Tibial nerve (tissue), 4 donors: ENCODE measurements around the gene ATP5ME. TPM values are rescaled to one million over a fixed set of nuclear protein-coding genes. Genes with fewer than 3 reads are reported as not detected.

Source experiments
- DNase-seq, 2 donors: peaks; one replicate each; pipeline ENCODE4 v3.0.0-alpha.2; 2019; ENCODE audit warnings: low spot score in 2 of 2
- H3K27ac ChIP-seq, 4 donors: fragments of 200-600 bp; sonication (generic) in 3 of 4; one replicate each; pipeline ENCODE4 v1.5.1; 2017 to 2019; ENCODE audit warnings: mild to moderate bottlenecking in 1 of 4
- H3K27me3 ChIP-seq, 2 donors: fragments of 200-600 bp; sonication (generic) in 1 of 2; one replicate each; pipeline versions ENCODE4 v1.5.1 to v1.6.0; 2017 to 2019
- H3K36me3 ChIP-seq, 3 donors: fragments of 200-600 bp; sonication (generic); one replicate each; pipeline ENCODE4 v1.5.1; 2018 to 2019
- H3K4me1 ChIP-seq, 4 donors: fragments of 200-600 bp; sonication (generic) in 3 of 4; one replicate each; pipeline ENCODE4 v1.5.1; 2017 to 2019
- H3K4me3 ChIP-seq, 4 donors: fragments of 200-600 bp; sonication (generic) in 3 of 4; one replicate each; pipeline ENCODE4 v1.5.1; 2017 to 2019; ENCODE audit warnings: mild to moderate bottlenecking in 1 of 4, moderate library complexity in 1 of 4
- H3K9me3 ChIP-seq, 4 donors: fragments of 200-600 bp; sonication (generic) in 3 of 4; one replicate each; pipeline ENCODE4 v1.5.1; 2017 to 2019
- EP300 ChIP-seq, 2 donors: sonication (generic); formaldehyde crosslinking; IDR thresholded peaks; one replicate each; pipeline ENCODE4 v1.6.1; 2017; ENCODE audit warnings: antibody characterized with exemption in 2 of 2, mild to moderate bottlenecking in 1 of 2
- POLR2A ChIP-seq, 2 donors: fragments of 450-650 bp; IDR thresholded peaks; one replicate each; pipeline ENCODE4 v1.6.1; 2017; ENCODE audit warnings: antibody characterized with exemption in 2 of 2, mild to moderate bottlenecking in 2 of 2, moderate library complexity in 2 of 2
- WGBS, 2 donors: methylation state at CpG; one replicate each; pipeline ENCODE4 v1.1.5; 2018; 5-methylcytosine and 5-hydroxymethylcytosine counted together
- total RNA-seq, 4 donors: library from RNA; depleted of rRNA; stranded (reverse); fragments of >200 nt; gene quantifications; one replicate each; pipeline ENCODE4 v1.1.0, GENCODE V29; 2016
- TF ChIP-seq, protein P1 (sequence below), 5 experiments: fragments of 200-600 bp in 3 of 5; fragments of 450-650 bp in 2 of 5; sonication (generic) in 3 of 5; IDR thresholded peaks; one replicate each; pipeline ENCODE4 v1.5.1; 2016 to 2019; ENCODE audit warnings: antibody characterized with exemption in 5 of 5, mild to moderate bottlenecking in 3 of 5, moderate library complexity in 2 of 5

Gene ATP5ME
- total RNA-seq, 4 donors from 2014 or later = 50.0 to 219 (median 139) TPM

DNA sequence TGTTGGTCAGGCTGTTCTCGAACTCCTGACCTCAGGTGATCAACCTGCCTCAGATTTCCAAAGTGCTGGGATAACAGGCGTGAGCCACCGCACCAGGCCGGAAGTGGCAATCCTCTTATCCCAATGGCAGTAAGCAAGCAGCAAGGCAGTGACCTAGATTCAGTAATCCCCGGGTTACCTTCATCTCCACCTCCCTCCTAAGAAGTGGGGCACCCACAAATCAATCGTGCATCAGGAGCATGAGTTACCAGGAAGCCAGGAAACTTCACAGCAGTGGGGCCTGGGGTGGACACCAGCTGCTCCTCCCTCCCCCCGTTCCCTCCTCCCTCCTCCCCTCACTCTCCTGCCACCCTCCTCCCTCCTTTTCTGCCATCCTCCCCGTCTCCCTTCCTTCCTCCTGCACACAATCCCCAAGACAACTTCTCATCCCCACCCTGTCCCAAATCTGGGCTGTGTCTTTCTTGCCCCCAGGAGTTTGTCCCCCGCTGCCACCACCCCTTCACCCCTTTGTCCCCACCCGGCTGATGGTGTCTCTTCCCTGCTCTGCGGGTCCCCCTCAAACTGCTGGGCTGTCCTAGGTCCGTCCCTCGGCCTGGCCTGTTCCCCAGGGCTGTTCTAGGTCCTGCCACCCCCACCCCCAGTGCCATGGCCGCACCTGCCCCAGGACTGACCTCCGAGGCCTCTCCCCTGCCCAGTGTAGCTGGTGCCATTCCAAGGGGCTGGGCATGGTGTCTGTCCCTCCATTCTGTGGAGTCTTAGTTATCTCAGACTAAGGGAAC is 46.5 kb downstream of the ATP5ME start:
- H3K9me3 ChIP-seq = peaks cover 0 to 21% (median 0%) of the 10 kb centered on the region in 4 donors
- H3K4me3 ChIP-seq = no peak overlapping the region
- no peaks in the 10 kb centered on the region for H3K36me3 ChIP-seq
- H3K27ac ChIP-seq = no peak overlapping the region
- no peak for DNase-seq
- no peaks in the 10 kb centered on the region for H3K27me3 ChIP-seq
- WGBS, 2 donors = 73 to 76% methylated on average over 14 to 15 of the region's 15 CpGs
- TF ChIP-seq POLR2A (IDR thresholded peaks at IDR 0.05) = no peak
- TF ChIP-seq, protein P1, sequence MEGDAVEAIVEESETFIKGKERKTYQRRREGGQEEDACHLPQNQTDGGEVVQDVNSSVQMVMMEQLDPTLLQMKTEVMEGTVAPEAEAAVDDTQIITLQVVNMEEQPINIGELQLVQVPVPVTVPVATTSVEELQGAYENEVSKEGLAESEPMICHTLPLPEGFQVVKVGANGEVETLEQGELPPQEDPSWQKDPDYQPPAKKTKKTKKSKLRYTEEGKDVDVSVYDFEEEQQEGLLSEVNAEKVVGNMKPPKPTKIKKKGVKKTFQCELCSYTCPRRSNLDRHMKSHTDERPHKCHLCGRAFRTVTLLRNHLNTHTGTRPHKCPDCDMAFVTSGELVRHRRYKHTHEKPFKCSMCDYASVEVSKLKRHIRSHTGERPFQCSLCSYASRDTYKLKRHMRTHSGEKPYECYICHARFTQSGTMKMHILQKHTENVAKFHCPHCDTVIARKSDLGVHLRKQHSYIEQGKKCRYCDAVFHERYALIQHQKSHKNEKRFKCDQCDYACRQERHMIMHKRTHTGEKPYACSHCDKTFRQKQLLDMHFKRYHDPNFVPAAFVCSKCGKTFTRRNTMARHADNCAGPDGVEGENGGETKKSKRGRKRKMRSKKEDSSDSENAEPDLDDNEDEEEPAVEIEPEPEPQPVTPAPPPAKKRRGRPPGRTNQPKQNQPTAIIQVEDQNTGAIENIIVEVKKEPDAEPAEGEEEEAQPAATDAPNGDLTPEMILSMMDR (IDR thresholded peaks at IDR 0.05) = no peak
- TF ChIP-seq EP300 (IDR thresholded peaks at IDR 0.05) = no peak
- H3K4me1 ChIP-seq = no peaks in the 10 kb centered on the region

DNA sequence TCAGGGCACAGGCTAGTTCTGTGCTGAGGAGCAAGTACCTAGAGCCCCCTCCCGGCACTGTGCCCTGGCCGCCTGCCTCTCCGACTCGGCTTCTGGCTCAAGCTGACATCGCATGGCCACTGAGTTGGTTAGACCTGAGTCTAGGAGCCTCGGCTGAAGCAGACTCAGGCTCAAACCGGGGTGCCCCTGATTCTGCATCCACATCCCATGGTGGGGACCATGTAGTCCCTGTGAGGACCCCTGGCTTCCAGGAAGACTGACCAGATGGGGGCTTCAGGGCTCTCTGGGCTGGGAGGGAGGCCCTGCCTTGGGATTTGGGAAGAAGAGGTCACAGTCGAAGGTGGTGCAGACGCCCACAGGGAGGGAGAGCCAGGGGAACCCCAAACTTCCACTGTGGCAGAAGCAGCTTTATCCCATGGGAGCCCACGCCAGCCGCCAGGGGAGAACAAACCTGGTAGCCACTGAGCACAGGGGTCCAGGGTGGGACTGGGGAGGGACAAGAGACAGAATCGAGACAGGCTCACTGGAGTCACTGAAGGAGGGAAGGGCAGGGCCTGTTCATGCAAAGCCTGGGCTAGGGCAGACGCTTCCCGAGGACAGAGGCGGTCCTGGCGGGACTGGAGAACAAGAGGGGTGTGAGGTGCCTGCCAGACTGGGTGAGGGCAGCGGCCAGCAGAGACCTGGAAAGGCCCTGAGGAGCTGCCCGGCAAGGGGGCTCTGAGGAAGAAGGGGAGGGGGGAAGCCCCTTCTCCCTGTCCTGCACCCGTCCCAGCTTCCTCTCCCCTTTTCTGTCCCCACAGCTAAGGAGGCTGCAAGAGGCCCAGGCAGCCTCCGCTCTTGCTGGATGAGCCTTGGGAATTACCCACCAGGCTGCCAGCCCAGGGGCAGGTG is 47.6 kb downstream of the ATP5ME start:
- Histone ChIP-seq H3K27me3 (no peaks in the 10 kb centered on the region), H3K27ac (no peak overlapping the region), H3K4me3 (no peak overlapping the region), H3K4me1 (no peaks in the 10 kb centered on the region), H3K9me3 (peaks cover 0 to 10% (median 0%) of the 10 kb centered on the region in 4 donors), H3K36me3 (no peaks in the 10 kb centered on the region)
- 64 to 72% methylated on average over 20 of the region's 20 CpGs for WGBS, 2 donors
- TF ChIP-seq POLR2A (IDR thresholded peaks at IDR 0.05) (no peak), EP300 (IDR thresholded peaks at IDR 0.05) (no peak)
- TF ChIP-seq, protein P1 (IDR thresholded peaks at IDR 0.05) = no peak
- no peak for DNase-seq

DNA sequence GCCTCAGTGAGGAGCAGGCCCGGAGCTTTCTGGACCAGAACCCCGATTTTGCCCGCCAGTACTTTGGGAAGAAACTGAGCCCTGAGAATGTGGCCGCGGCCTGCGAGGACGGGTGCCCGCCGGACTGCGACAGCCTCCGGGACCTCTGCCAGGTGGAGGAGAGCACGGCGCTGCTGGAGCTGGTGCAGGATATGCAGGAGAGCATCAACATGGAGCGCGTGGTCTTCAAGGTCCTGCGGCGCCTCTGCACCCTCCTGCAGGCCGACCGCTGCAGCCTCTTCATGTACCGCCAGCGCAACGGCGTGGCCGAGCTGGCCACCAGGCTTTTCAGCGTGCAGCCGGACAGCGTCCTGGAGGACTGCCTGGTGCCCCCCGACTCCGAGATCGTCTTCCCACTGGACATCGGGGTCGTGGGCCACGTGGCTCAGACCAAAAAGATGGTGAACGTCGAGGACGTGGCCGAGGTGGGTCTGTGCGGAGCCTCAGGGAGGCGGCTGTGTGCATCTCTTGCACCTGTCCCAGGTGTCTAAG is 48.4 kb downstream of the ATP5ME start:
- 90 to 92% methylated on average over 28 to 38 of the region's 39 CpGs for WGBS, 2 donors
- no peak for DNase-seq
- no peaks in the 10 kb centered on the region for H3K4me1 ChIP-seq
- H3K4me3 ChIP-seq = no peak overlapping the region
- H3K27me3 ChIP-seq = no peaks in the 10 kb centered on the region
- H3K9me3 ChIP-seq = peaks cover 0 to 4% (median 0%) of the 10 kb centered on the region in 4 donors
- TF ChIP-seq, protein P1 (IDR thresholded peaks at IDR 0.05) = no peak
- no peak for TF ChIP-seq EP300 (IDR thresholded peaks at IDR 0.05)
- TF ChIP-seq POLR2A (IDR thresholded peaks at IDR 0.05) = no peak
- H3K36me3 ChIP-seq = no peaks in the 10 kb centered on the region
- no peak overlapping the region for H3K27ac ChIP-seq

DNA sequence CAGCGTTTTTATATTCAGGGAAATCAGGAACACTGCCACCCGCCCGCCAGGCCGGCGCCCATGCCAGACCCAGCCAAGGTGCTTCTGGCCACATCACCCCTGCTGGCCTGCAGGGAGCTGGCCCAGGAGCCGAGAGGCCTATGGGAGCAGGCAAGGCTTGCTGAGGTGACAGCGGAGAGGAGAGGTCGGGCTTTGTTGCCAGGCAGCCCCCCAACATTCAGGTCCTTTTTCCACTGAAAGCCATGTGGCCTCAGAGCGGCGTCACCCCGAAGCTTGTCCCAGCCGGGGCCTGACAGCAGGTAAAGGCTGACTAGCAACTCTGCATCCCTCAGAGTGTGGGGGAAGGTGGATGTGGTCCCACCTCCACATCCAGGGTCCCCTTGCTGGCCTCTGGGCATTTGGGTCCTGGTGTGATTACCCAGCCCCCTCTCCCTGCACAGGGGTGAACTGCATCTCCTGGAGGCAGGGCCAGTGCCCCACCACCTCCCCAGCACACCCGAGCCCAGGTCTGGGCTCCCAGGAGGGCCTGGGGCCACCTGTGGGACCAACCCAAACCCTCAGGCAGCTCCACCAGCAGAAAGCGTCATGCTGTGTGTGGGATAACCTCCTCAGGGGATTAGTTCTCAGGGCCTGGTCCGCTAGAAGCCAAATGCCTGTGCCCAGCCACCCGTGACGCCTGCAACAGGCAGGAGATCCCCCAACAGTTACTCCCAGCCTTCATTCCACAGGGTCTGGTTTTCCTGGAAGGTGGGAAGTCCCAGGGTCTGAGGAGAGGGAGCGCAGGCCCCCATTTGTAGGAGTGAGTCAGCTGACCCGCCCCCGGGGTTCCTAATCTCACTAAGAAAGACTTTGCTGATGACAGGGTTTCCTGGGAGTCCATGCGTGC is 49.1 kb downstream of the ATP5ME start, which contains the start of gene PDE6B:
TSS of gene PDE6B (plus strand) at position 869 of the 886 bp plus-strand sequence. CDS start 54 bp downstream, outside the sequence.
- H3K27ac ChIP-seq = no peak within 1 kb of the TSS
- H3K4me3 ChIP-seq = no peak within 1 kb of the TSS
- TF ChIP-seq EP300 (IDR thresholded peaks at IDR 0.05) (no peak), POLR2A (IDR thresholded peaks at IDR 0.05) (no peak)
- TF ChIP-seq, protein P1 (IDR thresholded peaks at IDR 0.05) = no peak
- H3K36me3 ChIP-seq = no peaks in the 10 kb centered on the region
- no peaks in the 10 kb centered on the region for H3K4me1 ChIP-seq
- no peak for DNase-seq
- no peaks in the 10 kb centered on the region for H3K27me3 ChIP-seq
- no peaks in the 10 kb centered on the region for H3K9me3 ChIP-seq
- WGBS, 2 donors = 66 to 83% methylated on average over 12 to 15 of the region's 21 CpGs
